Measurements from ENCODE around the gene NEURL1.
A peak's percentile ranks its signal among the peaks of the same experiment; 100 is the strongest.
"Not testable (repeated sequence)": the region's sequence is repeated elsewhere in the genome, so short reads cannot be mapped to it uniquely, and the experiment has no call there.

Gene NEURL1

DNA sequence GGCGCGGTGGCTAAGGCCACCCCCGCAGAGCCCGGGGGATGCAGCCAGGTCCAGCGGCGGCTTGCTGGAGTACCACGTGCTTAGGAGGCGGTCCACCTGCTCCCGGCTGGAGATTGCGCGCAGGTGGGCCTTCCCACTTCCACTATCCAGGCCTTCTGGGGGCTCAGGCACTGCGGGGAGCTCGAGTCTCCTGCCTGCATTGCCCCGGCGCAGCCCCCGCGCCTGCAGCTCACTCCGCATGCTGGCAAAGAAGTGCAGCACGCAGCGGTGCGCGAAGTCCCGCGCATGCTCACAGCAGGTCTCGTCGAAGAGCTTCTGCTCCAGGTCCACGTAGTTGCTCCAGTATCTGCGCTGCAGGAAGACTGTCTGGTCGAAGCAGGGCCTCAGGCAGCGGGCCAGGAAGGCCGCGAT, 20.2 kb upstream of the NEURL1 start:
- Histone ChIP-seq H3K9ac (ENCODE audit: low read depth, low read length) (no peak overlapping the region), H3K9me3 (ENCODE audit: control insufficient read depth, insufficient read depth, low read length) (no peaks in the 10 kb centered on the region), H3K36me3 (ENCODE audit: insufficient read depth, low read length) (no peaks in the 10 kb centered on the region), H3K4me1 (ENCODE audit: insufficient read depth, low read length) (peaks cover 15% of the 10 kb centered on the region)

DNA sequence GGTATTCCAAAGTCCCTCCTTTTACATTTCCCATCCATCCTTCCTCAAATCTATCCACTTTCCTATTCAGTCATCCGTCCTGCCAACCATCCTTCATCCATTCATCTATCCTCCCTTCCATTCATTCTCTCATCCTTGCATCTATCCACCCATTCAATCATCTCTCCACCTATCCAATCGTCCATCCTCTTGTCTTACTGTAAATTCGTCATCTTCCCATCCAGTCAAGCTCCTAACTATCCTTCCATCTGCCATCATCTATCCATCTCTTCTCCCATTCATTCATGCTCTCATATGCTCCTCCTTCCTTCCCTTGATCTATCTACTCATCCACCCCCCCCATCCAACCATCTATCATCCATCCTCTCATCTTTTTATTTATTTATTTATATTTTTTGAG, 19.4 kb upstream of the NEURL1 start:
- Histone ChIP-seq H3K9ac (ENCODE audit: low read depth, low read length) (no peak overlapping the region), H3K36me3 (ENCODE audit: insufficient read depth, low read length) (no peaks in the 10 kb centered on the region), H3K4me1 (ENCODE audit: insufficient read depth, low read length) (peaks cover 19% of the 10 kb centered on the region), H3K9me3 (ENCODE audit: control insufficient read depth, insufficient read depth, low read length) (no peaks in the 10 kb centered on the region)

DNA sequence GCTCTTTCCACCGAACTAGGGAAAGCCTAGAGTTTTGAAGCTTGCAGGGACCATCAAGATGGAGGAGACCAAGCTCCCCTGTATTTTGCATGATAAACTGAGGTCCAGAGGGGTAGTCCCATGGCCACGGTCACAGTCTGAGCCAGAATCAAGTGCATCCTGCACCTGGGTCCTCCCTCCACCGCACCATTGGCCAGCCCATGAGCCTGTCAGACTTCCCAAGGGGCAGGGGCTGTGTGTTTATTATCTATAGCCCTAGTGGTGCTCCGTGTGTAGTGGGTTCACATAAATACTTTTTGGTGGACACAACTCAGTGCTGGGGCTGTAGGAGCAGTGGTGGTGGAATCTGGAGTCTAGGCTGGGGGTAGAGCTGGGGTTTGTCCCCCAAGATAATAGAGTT, 18.1 kb upstream of the NEURL1 start:
- no peaks in the 10 kb centered on the region for H3K9me3 ChIP-seq (ENCODE audit: control insufficient read depth, insufficient read depth, low read length)
- peaks cover 24% of the 10 kb centered on the region for H3K4me1 ChIP-seq (ENCODE audit: insufficient read depth, low read length)
- H3K9ac ChIP-seq (ENCODE audit: low read depth, low read length), result no peak overlapping the region
- H3K36me3 ChIP-seq (ENCODE audit: insufficient read depth, low read length), result no peaks in the 10 kb centered on the region

DNA sequence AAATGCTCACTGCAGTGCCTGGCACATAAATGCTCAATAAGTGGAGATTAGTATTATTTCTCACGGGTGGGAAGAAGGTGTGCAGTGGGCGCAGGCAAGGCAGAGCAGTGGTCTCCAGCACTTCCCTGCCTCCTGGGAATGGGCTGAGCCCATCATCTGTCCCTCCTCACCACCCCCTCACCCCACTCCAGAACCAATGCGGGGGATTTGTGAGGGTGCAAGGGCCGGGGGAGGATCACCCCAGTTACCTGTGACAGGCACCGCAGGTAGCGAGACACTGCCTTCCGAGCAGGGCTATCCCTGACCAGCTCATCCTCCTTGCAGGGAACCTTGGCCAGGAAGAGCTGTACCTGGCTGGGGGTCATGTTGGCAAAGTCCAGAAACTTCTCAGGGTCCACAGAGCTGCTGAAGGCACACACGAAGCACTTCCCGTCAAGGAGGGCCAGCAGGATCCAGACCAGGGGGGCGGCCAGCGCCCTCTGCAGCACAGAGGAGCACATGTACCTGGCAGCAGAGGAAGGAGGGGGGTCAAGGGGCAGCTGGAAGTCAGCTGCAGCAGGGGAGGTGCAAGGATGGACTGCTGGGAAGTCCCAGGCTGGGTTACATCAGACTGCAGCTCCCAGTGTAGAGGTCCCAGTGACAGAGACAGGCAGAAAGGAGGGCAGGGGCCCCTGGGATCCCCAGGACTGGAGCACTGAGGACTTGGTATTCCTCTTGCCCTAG, 17.3 kb upstream of the NEURL1 start:
- Histone ChIP-seq H3K36me3 (ENCODE audit: insufficient read depth, low read length) (no peaks in the 10 kb centered on the region), H3K4me1 (ENCODE audit: insufficient read depth, low read length) (peaks cover 18% of the 10 kb centered on the region), H3K9ac (ENCODE audit: low read depth, low read length) (no peak overlapping the region), H3K9me3 (ENCODE audit: control insufficient read depth, insufficient read depth, low read length) (no peaks in the 10 kb centered on the region)

DNA sequence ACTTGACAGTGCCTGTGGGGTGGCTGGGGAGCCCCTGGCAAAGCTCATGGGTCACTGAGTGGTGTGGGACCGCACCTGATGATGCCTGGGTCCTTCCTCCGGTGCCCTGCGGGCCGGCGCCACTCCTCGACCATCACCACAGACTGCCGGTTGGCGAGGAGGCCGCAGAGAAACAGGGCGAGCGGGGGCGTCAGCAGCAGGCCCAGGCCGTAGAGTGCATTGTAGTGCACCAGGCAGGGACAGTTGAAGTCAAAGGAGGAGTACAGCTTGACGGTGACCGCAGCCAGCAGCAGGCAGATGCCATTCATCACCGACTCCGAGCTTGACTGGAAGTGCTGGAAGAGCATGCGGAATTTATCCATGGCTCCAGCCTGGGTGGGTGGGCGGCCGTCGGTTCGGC, 14.8 kb upstream of the NEURL1 start:
- no peaks in the 10 kb centered on the region for H3K36me3 ChIP-seq (ENCODE audit: insufficient read depth, low read length)
- peaks cover 17% of the 10 kb centered on the region for H3K4me1 ChIP-seq (ENCODE audit: insufficient read depth, low read length)
- no peaks in the 10 kb centered on the region for H3K9me3 ChIP-seq (ENCODE audit: control insufficient read depth, insufficient read depth, low read length)
- no peak overlapping the region for H3K9ac ChIP-seq (ENCODE audit: low read depth, low read length)

DNA sequence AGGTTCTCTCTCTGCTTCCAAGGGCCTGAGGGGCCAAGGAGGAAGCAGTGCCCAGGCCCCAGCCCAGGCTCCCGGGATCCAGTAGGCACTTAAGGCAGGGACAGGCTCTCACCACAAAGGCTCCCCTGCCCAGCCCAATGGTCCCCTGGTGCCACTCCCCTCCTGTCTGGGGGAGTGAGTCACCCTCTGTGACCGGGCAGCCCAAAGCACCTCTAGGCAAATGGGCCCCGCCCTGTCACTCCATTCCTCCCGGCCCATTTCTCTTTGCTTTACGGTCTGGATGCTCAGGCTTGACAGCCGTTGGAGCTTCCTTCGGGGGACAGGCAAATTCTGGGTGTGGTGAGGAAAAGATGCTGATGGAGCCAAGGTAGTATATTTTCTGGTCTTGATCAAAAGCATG, 14.4 kb upstream of the NEURL1 start, which contains the start of gene CALHM3:
Gene CALHM3, minus strand, starts transcription at position 106 of the 400 bp plus-strand sequence. CDS start 208 bp downstream, outside the sequence.
- no peak within 1 kb of the TSS for H3K9ac ChIP-seq (ENCODE audit: low read depth, low read length)
- H3K4me1 ChIP-seq (ENCODE audit: insufficient read depth, low read length), result peaks cover 17% of the 10 kb centered on the region
- H3K36me3 ChIP-seq (ENCODE audit: insufficient read depth, low read length), result no peaks in the 10 kb centered on the region
- H3K9me3 ChIP-seq (ENCODE audit: control insufficient read depth, insufficient read depth, low read length), result no peaks in the 10 kb centered on the region

DNA sequence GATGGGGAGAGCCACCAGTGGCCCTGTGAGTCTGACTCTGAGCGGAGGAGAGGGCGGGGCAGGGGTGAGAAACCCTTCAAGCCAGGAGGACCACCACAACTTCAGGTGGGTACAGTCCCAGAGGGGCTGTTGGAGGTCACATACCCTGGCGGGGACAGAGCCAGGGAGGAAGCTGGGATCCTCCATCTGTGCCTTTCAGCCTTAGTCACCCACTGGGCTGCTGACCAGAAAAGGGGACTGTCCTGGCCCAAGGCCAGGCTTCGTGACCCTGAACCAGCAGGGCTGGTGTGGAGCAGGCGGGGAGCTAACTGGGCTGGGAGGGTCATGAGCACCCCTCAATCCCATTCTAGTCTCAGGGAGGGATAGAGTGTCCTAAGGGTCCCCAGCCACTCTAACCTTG, 13.0 kb upstream of the NEURL1 start:
- Histone ChIP-seq H3K9me3 (ENCODE audit: control insufficient read depth, insufficient read depth, low read length) (no peaks in the 10 kb centered on the region), H3K9ac (ENCODE audit: low read depth, low read length) (no peak overlapping the region), H3K4me1 (ENCODE audit: insufficient read depth, low read length) (peaks cover 17% of the 10 kb centered on the region)

DNA sequence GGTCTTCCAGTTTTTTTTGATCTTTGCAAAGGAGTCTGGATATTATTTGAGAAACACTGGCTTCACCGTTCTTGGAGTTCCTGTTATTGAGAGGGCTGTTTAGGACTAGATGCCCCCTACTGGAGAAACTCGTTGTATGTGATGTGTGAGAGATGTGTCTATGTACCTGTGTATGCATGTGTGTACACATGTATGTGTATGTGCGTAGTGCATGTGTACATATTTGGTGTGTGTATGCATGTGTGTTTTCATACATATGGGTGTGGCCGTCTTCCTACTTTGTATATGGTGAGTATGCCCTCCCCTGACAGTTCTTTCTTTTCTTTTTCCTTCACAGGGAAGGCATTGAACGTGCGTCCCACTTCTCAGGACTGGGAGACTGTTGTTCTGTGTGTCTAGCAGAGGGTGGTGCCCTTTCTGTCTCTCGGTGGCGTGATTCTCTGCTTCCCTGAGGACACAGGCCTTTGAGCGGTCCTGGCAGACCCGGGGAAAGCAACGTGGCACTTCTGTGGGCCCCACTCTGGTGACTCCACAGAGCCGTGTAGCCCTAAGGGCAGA, 11.5 kb upstream of the NEURL1 start:
- Histone ChIP-seq H3K9me3 (ENCODE audit: control insufficient read depth, insufficient read depth, low read length) (no peaks in the 10 kb centered on the region), H3K9ac (ENCODE audit: low read depth, low read length) (no peak overlapping the region), H3K4me1 (ENCODE audit: insufficient read depth, low read length) (peaks cover 11% of the 10 kb centered on the region), H3K36me3 (ENCODE audit: insufficient read depth, low read length) (no peaks in the 10 kb centered on the region)

More for the DNA sequence above, 13.0 kb upstream of the NEURL1 start:
- H3K36me3 ChIP-seq (ENCODE audit: insufficient read depth, low read length), result no peaks in the 10 kb centered on the region

DNA sequence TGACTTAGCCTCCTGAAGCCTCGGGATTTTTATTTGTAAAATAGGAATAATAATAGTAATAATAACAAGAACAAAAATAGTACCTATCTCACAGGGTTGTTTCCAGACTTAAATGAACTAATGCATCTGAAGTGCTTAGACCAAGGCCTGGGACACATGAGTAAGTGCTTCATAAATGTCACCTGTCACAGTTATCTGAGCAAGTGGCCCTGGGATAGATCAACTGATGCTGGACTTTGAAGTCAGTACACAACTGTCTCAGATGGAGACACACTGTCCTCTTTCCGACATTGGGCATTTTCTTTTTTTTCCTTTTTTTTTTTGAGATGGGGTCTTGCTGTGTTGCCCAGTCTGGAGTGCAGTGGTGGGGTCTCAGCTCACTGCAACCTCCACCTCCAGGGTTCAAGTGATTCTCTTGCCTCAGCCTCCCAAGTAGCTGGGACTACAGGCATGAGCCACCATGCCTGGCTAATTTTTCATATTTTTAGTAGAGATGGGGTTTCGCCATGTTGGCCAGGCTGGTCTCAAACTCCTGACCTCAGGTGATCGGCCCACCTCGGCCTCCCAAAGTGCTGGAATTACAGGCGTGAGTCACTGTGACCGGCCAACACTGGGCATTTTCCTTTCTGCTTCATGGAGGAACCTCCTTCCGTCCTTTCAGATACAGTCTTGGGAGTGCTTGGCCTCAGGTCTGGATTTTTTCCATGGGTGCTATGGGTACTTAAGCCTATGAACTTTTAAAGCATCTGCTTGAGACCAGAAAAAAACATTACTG, 6.7 kb upstream of the NEURL1 start:
- H3K4me1 ChIP-seq (ENCODE audit: insufficient read depth, low read length); H3K9ac ChIP-seq (ENCODE audit: low read depth, low read length); H3K36me3 ChIP-seq (ENCODE audit: insufficient read depth, low read length); H3K9me3 ChIP-seq (ENCODE audit: control insufficient read depth, insufficient read depth, low read length): not testable (repeated sequence)

DNA sequence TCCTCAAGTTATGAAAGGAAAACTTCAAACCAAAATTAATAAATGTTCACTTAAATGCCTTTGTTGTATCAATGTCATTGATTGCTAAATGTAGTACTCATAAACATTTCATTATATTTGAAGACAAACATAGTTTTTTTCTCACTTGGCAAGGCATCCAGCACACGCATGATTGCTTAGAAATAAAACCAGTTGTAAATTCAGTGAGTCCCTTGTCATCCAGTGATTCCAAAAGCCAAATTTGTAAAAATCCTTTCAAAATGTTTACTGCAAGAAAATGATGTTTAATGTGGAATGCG, 6.1 kb upstream of the NEURL1 start:
- Histone ChIP-seq H3K9ac (ENCODE audit: low read depth, low read length) (no peak overlapping the region), H3K4me1 (ENCODE audit: insufficient read depth, low read length) (peaks cover 11% of the 10 kb centered on the region), H3K36me3 (ENCODE audit: insufficient read depth, low read length) (no peaks in the 10 kb centered on the region), H3K9me3 (ENCODE audit: control insufficient read depth, insufficient read depth, low read length) (no peaks in the 10 kb centered on the region)

DNA sequence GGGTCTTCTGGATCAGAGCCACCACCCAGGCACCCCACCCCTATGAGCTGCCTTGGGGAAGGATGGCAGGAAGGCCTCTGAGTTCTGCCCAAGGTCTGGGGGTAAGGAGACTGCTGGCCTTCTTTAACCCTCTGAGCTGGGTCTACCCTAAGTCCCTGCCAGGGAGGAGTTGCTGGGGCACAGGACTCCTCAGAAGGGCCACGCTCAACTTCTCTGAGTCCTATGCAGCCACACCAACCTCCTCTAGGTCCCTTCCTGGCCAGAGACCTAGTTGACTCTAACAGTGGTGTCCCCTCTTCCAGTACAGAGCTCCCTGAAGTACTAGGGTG, 2.6 kb upstream of the NEURL1 start:
- no peaks in the 10 kb centered on the region for H3K9me3 ChIP-seq (ENCODE audit: control insufficient read depth, insufficient read depth, low read length)
- H3K9ac ChIP-seq (ENCODE audit: low read depth, low read length), result no peak overlapping the region
- no peaks in the 10 kb centered on the region for H3K36me3 ChIP-seq (ENCODE audit: insufficient read depth, low read length)
- H3K4me1 ChIP-seq (ENCODE audit: insufficient read depth, low read length), result peaks cover 19% of the 10 kb centered on the region

DNA sequence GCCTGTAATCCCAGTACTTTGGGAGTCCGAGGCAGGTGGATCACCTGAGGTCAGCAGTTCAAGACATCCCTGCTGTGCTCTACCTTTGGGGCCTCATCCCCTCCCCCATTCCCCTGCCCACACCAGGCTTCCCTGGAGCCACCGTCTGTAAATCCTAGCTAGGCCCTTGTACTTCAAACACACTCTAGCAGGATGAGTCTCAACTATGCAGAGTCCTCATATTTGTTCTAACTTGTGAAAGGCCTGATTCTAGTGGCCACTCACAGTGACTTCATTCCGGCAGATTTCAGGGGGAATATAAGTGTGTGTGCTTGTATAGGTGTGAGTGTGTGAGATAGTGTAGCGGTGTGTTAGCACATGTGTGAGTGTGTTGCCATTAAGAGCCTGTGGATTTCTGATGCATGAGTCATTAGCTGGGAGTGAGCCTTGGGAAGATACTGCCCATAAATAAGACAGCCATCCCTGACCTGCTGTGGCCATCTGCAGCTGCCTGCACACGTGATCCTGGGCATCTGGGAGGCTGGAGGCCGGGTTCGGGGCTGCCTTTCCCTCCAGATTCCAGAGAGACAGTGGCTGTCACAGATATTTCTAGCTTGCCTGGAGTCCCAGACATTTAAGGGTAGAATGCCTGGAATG, 1.7 kb upstream of the NEURL1 start:
- Histone ChIP-seq H3K4me1 (ENCODE audit: insufficient read depth, low read length) (peaks cover 19% of the 10 kb centered on the region), H3K9ac (ENCODE audit: low read depth, low read length) (no peak overlapping the region), H3K9me3 (ENCODE audit: control insufficient read depth, insufficient read depth, low read length) (no peaks in the 10 kb centered on the region), H3K36me3 (ENCODE audit: insufficient read depth, low read length) (no peaks in the 10 kb centered on the region)

DNA sequence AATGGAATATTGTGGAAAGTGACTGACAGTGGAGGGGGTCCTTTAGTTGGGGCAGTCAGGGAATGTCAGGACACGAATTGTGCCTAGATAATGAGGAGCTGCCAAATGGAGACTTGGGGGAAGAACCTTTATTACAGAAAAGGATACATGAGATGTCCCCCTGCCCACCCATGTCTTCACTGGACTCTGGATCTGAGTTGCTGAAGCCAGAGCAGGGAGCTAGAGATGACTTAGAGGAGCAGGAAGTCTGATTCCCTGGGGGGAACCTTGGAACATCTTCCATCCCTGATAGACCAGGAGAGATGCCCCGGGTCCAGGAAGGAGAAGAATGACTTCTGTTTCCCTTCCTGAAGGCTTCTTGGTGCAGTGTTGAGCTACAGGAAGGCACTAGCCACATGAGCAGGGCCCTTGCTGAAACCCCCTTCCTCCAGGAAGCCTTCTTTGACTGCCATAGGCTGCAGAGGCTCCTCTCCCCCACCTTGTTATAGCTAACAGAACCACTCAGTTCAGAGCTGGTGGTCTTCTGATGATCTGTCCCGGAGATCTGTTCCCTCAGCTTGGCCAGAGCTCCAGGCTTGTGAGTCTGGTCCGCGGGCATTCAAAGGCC, 747 bp upstream of the NEURL1 start:
- H3K9ac ChIP-seq (ENCODE audit: low read depth, low read length), result peak overlapping the region; percentile 72; the same call in 1 of the 2 replicates
- H3K36me3 ChIP-seq (ENCODE audit: insufficient read depth, low read length), result no peaks in the 10 kb centered on the region
- H3K9me3 ChIP-seq (ENCODE audit: control insufficient read depth, insufficient read depth, low read length), result no peaks in the 10 kb centered on the region
- H3K4me1 ChIP-seq (ENCODE audit: insufficient read depth, low read length), result peaks cover 19% of the 10 kb centered on the region
